SK-N-DZ (cell line): ENCODE data around the gene RNPEP. TPM values are rescaled to one million over a fixed set of nuclear protein-coding genes. Genes with fewer than 3 reads are reported as not detected.
A peak's percentile ranks its signal among the peaks of the same experiment; 100 is the strongest.
"Not testable (repeated sequence)": the region's sequence is repeated elsewhere in the genome, so short reads cannot be mapped to it uniquely, and the experiment has no call there.

ENCODE experiments used
- DNase-seq: peaks from one replicate; pipeline ENCODE4 v3.0.0-alpha.2; 2015; ENCODE audit warnings: low spot score
- polyA plus RNA-seq, 2 experiments: library from polyadenylated mRNA; depleted of rRNA; stranded (reverse); fragments of >200 nt; gene quantifications; 2 replicates each; pipeline ENCODE4 v1.2.3, GENCODE V29; 2014

The RNPEP gene, protein sequence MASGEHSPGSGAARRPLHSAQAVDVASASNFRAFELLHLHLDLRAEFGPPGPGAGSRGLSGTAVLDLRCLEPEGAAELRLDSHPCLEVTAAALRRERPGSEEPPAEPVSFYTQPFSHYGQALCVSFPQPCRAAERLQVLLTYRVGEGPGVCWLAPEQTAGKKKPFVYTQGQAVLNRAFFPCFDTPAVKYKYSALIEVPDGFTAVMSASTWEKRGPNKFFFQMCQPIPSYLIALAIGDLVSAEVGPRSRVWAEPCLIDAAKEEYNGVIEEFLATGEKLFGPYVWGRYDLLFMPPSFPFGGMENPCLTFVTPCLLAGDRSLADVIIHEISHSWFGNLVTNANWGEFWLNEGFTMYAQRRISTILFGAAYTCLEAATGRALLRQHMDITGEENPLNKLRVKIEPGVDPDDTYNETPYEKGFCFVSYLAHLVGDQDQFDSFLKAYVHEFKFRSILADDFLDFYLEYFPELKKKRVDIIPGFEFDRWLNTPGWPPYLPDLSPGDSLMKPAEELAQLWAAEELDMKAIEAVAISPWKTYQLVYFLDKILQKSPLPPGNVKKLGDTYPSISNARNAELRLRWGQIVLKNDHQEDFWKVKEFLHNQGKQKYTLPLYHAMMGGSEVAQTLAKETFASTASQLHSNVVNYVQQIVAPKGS
- 35.3 and 38.0 TPM in 2 replicates for polyA plus RNA-seq (2014; cell fraction: cytosol; rRNA removed)
- polyA plus RNA-seq (2014; cell fraction: nucleus; rRNA removed) = 25.0 and 37.3 TPM in 2 replicates

DNA sequence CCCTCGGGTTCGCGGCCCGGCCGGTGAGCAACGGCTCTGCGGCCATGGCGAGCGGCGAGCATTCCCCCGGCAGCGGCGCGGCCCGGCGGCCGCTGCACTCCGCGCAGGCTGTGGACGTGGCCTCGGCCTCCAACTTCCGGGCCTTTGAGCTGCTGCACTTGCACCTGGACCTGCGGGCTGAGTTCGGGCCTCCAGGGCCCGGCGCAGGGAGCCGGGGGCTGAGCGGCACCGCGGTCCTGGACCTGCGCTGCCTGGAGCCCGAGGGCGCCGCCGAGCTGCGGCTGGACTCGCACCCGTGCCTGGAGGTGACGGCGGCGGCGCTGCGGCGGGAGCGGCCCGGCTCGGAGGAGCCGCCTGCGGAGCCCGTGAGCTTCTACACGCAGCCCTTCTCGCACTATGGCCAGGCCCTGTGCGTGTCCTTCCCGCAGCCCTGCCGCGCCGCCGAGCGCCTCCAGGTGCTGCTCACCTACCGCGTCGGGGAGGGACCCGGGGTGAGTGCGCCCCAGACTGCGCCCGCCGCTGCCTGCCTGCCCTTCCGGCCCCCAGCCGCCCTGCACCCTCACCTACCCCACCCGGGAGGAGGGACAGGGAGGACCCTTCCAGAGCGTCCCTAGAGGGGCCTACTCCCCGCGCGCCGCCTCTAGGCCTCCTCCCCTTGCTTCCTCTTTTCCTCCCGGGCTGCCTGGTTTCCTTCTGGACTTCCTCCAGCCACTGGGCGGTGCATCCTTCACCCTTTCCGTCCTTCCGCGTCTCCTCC, at the start of gene RNPEP:
RNPEP (plus strand) TSS at position 26 of the 757 bp plus-strand sequence; CDS start at position 45, 19 bp downstream.
- peak; percentile 85 for DNase-seq

DNA sequence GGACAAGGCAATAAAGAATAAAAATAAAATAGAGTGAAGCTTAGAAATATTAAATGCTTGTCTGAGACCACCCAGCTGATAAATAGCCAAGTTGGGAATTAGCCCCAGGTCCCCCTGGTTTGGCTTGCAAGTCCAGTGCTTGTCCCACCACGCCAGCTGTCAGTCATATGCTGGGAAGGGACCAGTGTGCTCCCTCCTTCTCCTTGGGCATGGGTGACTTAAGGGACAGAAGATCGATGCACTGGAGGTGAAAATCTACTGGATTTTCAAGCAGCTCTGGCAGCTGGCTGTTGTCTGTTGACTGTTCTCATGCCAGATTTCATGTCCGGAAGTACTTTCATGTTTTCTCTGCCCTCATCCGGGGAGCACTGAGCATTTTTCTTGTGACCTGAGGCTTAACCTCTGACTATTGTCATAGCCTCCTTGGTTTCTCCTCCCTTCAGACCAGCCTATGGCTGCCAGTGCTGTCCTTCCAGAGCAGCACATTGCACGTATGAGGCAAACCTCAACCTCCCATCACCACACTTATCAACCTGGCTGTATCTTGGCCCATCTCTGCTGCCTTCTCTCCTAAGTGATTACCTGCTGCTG, 48.5 kb upstream of the RNPEP start:
- no peak for DNase-seq

DNA sequence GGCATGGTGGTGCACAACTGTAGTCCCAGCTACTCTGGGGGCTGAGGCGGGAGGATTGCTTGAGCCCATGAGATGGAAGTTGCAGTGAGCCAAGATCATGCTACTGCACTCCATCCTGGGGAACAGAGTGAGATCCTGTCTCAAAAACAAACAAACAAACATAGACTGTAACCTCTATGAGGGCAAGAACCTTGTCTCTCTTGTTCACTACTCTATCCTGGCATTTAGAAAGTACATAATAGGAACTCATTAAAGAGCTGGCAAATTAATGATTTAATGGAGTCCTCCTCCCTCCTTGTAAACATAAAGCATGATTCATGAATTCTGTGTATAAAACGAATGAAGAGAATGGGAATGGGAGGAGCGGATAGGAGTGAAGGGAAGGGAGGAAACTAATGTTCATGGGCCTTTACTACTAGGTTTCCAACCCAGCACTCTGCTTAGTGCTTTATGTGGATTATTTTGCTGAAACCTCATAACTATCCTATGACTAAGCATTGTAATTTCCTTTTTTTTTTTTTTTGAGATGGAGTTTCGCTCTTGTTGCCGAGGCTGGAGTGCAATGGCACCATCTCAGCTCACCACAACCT, 44.7 kb upstream of the RNPEP start:
- no peak for DNase-seq

DNA sequence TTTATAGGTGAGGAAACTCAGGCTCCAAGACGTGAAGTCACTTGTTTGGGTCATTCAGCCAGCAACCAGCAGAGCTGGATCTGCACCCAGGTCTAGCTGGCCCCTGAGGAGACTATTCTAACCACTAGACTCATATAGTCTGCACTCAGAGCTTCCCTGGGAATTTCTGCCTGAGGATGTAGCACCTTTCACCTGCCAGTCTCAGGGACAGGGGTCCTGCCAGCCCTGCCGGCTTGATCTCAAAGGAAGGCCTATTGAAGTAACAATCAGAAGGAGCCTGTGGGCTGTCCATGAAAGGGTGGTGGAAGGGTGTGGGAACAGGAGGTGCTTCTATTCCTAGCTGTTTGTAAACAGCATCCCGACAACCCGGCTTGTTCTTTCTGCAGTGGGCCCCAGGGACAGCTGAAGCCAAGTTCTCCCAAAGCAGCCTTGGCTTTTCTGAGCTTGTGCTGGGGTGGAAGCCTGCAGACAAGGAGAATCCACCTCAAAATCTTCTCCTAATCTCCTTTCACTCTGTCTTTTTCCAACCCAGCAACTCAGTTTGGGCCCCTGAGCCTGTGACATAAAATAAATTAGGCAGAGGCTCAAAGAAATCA, 43.9 kb upstream of the RNPEP start:
- no peak for DNase-seq

DNA sequence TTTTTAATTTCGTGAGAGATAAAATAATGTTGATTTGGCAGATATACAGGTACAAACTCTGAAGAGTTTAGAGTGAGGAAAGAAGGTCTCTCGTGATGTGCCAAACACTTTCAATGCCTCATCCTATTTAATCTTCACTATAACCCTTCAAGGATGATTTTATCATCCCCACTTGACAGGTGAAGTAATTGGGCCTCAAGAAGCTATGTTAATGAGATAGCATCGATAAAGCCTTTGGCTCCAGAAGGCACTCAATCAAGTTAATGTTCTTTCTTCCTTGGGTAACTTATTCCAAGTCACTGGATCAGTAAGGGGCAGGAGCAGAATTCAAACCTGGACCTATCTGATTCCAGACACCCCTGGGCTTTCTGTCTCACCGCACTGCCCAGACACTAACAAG, 43.3 kb upstream of the RNPEP start:
- DNase-seq = no peak

DNA sequence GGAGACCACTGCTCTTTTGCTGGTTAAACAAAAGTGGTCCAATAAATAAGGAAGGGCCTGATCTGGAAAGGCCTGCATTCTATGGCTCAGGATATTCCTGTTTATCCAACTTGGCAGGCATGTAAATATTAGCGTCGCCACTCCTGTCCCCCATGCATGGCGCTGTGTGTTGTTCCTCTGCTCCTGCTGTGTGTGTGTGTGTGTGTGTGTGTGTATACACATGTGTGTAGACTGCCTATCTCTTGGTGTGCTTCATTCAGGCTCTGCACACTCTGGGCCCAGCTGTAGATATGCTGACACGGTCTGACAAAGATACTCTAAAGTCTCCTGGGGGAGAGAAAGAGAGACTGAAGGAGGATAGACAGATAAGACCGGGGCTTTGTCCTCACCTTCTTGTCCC, 42.9 kb upstream of the RNPEP start:
- no peak for DNase-seq

DNA sequence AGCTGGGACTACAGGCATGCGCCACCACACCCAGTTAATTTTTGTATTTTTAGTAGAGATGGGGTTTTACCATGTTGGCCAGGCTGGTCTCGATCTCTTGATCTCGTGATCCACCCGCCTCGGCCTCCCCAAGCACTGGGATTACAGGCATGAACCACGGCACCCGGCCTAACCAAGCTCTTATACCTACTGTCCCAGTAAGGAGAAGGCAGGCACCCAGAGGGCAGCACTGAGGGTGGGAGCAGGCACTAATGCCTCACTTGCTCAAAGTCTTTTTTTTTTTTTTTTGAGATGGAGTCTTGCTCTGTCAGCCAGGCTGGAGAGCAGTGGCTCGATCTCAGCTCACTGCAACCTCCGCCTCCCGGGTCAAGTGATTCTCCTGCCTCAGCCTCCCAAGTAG, 42.1 kb upstream of the RNPEP start:
- not testable (repeated sequence) for DNase-seq

DNA sequence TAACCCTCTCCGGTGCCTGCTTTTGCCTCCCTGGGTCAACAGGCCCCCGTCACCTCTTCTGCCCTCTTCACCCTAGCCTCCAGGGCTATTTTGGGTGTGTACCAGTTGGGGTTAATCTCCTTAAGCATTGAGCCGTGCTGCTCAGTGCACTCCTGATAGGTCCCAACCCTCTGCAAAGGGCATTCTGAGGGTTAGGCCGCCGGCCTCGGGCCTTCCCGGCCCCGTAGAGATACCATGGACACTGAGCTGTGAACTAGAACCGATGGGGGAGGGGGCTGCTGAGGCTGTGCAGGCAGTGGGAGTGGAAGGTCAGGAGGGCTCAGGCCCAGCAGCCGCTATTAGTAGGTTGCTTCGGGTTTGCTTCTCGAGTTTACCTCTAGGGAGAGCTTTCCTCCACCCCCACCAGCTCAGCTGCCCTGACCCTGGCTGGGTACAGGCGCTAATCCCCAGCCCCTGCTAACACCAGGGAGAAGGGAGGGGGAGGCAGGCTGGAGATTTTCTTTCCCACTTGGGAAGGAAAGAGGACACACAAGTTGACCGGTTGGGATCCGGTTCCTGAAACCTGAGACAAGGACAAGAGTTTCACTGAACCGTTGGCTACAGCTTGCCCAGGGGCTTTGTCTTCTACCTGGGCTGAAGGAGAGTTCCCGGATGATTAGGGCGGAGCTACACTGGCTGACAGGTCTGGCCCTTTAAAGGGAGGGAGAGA, 40.9 kb upstream of the RNPEP start:
- DNase-seq = peak; percentile 51

DNA sequence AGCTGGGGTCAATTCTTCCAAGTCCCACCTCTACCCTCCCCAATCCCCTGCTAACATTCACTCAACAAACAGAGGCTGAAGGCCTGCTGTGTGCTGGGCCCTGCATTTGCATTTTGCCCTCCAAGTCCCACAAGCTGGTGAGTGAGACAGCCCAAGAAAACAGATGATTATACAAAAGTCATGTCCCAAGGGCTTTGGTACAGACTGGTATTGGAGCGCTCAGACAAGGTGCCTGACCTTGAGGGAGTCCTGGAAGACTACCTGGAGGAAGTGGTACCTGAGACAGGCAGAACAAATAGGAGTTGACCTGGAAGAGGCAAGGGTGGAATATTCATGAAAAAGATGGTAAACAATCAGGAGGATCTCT, 40.3 kb upstream of the RNPEP start:
- DNase-seq = no peak

DNA sequence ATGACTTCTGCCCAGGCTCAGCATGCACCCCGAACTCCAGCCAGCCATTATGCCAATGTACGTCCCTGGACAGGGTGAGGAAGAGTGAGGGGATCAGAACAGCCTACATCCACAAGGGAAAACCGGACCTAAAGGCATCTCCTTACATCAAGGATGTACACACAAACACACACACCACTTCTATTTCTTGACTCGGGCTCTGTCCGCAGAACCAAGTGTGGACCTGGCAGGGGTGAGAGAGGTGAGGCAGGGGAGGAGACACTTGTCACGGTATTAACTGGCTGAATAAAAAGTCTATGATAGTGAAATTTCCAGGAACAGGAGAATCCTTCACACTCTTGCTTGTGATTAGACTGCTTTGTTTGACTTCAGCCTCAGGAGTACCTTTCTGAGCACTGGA, 38.4 kb upstream of the RNPEP start:
- no peak for DNase-seq

DNA sequence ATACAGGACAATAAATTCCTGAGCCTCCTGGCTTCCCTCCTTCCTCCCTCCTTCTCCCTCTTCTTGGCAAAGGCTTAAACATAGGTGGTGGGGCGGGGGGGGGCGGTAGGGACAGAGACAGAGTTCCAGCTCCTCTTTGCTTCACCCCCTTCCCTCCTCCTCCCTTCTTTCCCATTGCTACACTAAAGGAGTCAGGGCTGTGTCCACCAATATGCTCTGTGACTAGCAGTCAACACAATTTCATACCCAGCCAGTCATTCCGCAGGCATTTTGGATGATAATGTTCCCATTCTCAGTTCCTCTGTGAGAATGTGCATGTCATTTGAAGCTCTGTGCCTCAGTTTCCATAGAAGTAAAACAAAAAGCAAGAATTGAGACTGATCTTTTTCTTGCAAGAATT, 37.8 kb upstream of the RNPEP start:
- no peak for DNase-seq

DNA sequence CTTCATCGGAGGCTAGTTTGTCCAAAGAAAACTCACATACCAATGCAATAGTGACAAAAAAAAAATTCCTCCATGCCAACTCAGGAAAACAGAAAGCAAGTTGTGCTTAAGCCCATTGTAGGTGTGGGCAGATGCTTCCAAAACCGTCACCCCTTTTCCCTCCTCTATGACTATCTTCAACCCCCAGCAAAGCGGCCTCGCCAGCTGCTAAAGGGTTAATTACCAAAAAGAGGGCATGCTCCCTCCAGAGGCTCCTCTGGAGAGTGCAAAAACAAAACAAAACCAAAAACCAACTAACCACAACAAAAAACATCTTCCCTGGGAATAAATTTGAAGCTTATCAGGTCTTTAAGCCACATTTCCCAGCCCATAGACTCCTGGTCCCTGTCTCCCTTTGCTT, 37.3 kb upstream of the RNPEP start:
- no peak for DNase-seq

DNA sequence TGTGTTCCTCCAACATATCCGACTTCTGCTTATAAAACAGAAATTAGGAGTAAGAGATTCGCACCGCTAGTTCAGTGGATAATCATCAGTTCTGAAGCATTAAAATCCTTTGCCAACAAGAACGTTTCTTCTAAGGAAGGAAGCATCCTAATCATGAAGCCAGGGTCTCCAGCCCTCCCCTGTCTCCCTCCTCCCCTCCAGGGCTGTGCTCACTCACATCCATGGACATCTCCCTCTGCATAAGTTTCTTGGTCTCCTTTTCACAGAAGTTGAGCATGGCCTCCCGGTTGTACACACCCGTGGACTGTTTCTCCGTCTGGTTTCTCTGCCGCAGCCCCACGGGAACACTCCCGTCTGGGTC, 36.6 kb upstream of the RNPEP start:
- DNase-seq = no peak

DNA sequence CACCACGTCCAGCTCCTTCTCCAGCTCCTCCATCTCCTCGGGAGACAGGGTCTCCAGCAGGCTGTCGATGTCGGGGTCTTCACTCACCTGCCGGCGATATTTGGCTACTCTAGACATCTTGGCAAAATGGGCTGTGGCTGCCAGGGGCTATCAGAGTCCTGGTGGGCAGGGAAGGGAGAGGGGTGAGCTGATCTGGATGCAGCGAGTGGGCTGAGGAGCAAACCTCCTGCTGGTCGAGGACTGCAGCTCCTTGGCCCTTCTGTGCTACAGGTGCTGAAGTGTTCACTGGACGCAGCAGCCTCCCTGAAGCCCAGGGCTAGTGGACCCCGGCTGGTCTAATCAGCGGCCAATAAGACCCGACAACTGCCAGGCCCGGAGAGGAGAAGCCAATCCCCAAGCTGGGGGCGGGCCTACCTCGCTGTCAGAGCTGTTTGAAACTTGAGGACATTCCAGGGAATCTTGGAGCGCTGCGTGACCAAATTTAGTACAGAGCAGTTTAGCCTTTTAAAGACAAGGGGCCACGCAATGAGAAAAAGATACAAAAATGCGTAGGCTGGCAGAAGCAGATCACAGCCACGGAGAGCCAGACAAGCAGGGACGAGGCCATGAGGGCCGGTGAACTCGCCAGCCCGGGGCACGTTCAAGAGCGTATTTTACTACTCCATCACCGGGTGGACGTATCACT, 36.1 kb upstream of the RNPEP start, which contains the start of gene LMOD1:
LMOD1 (minus strand) TSS at position 325 of the 685 bp plus-strand sequence; CDS start at position 117, 208 bp downstream.
- peak; percentile 72 for DNase-seq

DNA sequence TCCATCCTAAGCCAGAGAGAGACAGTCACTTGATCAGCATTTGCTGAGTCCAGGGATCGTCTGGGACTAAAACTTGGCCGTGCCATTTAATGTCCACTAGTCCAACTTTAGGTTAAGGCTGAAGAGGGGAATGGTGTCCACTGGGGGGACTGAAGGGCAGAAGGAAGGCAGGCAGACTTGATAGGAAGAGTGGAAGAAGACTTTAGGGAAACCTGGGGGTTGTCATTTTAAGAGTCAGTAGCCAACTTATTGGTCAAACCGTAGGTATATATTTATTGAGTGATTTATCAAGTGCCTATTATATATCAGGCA, 34.8 kb upstream of the RNPEP start:
- DNase-seq = no peak

DNA sequence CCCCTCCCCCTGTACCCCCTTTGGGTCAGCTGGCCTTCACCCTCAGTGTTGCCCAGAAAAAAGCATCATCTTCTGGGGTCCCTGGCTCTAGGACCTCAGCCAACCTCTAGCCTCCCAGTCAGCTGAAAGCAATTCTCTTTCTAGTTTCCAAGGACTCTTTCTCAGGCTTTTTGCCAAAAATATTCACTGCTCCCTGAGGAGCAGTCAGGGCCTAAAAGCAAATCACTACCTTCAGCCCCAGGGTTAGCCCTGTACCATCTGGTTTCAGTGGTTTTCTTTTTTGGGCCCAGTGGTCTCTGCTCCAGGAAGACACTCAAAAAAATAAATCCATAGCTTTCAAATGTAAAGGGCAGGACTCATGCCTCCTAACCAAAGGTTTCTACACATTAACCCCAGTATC, 33.0 kb upstream of the RNPEP start:
- no peak for DNase-seq

DNA sequence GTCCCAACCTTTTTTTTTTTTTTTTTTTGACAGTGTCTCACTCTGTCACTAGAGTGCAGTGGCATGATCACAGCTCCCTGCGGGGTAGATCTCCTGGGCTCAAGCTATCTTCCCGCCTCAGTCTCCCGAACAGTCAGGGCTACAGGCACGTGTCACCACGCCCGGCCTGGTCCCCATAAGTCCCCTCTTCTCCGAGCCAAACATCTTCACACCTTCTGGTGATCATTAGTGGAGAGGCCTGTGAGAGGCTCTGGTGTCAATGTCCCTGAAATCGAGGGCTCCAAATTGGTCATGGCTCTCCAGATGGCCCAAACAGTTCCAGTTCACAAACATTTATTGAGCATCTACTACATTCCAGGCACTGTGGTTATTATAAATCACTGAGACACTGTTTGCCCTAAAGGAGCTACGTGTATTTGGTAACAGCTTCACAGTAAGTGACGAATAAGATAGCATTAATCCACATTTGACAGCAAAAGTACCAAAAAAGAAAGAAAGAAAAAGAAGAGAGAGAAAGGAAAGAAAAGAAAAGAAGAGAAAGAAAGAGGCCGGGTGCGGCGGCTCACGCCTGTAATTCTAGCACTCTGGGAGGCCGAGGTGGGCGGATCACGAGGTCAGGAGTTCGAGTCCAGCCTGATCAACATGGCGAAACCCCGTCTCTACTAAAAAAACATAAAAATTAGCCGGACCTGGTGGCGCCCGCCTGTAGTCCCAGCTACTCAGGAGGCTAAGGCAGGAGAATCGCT, 28.0 kb upstream of the RNPEP start:
- no peak for DNase-seq

DNA sequence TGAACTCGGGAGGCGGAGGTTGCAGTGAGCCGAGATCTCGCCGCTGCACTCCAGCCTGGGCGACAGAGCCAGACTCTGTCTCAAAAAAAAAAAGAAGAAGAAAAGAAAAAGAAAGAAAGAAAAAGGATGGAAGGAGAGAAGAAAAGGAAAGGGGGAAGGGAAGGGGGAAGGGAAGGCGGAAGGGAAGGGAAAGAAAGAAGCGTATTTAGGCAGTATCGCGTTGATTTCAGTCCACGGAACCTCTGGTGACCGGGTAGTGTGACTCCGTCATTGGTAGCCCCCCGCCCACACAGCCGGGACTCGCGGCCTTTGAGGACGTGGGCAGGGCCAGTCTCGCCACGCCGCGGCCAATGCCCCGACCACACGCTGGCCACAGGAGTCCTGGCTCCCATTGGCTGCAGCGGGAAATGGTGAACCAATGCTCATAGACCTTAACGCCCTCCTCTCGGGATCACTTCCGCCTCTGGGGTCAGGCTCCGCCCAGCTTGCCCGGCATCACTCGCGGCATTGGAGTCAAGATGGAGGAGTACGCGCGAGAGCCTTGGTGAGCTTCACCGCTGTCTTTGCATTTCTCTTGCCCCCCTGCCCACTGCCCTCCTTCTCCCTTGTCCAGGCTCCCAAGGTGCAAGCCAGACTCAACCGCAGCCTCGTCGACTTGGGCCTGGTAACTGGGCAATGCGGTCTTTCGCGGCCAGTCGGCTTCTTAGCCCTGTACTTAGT, 27.3 kb upstream of the RNPEP start, which contains the start of gene TIMM17A:
TIMM17A (plus strand) TSS at position 495 of the 720 bp plus-strand sequence; CDS start at position 519, 24 bp downstream.
- peak; percentile 96 for DNase-seq
